Activated CD4-positive, CD25-positive, alpha-beta regulatory T cell treated with anti-CD3 and anti-CD28 coated beads, Interleukin-2, amount 50 U/mL, for 24 hours (primary cell): ENCODE results near the gene KIF1C.

Experiments
- ATAC-seq, 2 donors: fragments of 150-1000 bp; cut with Tn5 transposase; one replicate each; pipeline ENCODE4 v1.10.0; 2021; ENCODE audit warnings: mild to moderate bottlenecking in 1 of 2, moderate library complexity in 1 of 2

KIF1C gene

GRCh38 chr17:4969047-4969550 is 28.7 kb upstream of the KIF1C start:
- peak; percentile 29 to 36 for ATAC-seq

GRCh38 chr17:4969551-4970173 is 28.1 kb upstream of the KIF1C start:
- ATAC-seq, result no peak

GRCh38 chr17:4970273-4970672 is 27.5 kb upstream of the KIF1C start:
- no peak for ATAC-seq

GRCh38 chr17:4971826-4972225 is 25.9 kb upstream of the KIF1C start:
- no peak for ATAC-seq

- ATAC-seq, result no peak
These were observed 25.4 kb upstream of the KIF1C start for GRCh38 chr17:4972322-4972721.

GRCh38 chr17:4972752-4973151 is 25.0 kb upstream of the KIF1C start:
- no peak for ATAC-seq

GRCh38 chr17:4973256-4974114 is 24.3 kb upstream of the KIF1C start:
- ATAC-seq, result no peak

GRCh38 chr17:4974115-4974670 is 23.6 kb upstream of the KIF1C start:
- no peak for ATAC-seq

- no peak for ATAC-seq
These were observed 19.0 kb upstream of the KIF1C start for GRCh38 chr17:4978726-4979125.

- ATAC-seq, result peak; percentile 72 to 74
These were observed 17.0 kb upstream of the KIF1C start for GRCh38 chr17:4980644-4981216.

- no peak for ATAC-seq
These were observed 15.4 kb upstream of the KIF1C start for GRCh38 chr17:4982305-4982704.

- ATAC-seq, result no peak
These were observed 11.3 kb upstream of the KIF1C start for GRCh38 chr17:4986403-4986802.

GRCh38 chr17:4986951-4987766 is 10.6 kb upstream of the KIF1C start, which contains the start of gene CAMTA2:
TSS of gene CAMTA2 (minus strand) at chr17:4987675. CDS start at chr17:4986222, 1,453 bp downstream.
- ATAC-seq, result peak; percentile 93 to 94

GRCh38 chr17:4987767-4988567 is 9.8 kb upstream of the KIF1C start:
- peak in 1 of 2 donors; percentile 8 for ATAC-seq

GRCh38 chr17:4994081-4994595 is 3.6 kb upstream of the KIF1C start:
- ATAC-seq, result no peak

GRCh38 chr17:4998027-4998731 is 429 bp downstream of the KIF1C start:
- peak; percentile 1 to 4 for ATAC-seq

GRCh38 chr17:4998732-4999429 is 1.1 kb downstream of the KIF1C start:
- no peak for ATAC-seq

GRCh38 chr17:4999430-5000093 is 1.8 kb downstream of the KIF1C start:
- ATAC-seq, result no peak

GRCh38 chr17:5000237-5000639 is 2.5 kb downstream of the KIF1C start:
- no peak for ATAC-seq
